Lower leg skin (tissue), 4 donors: ENCODE measurements around the gene GNLY. TPM values are rescaled to one million over a fixed set of nuclear protein-coding genes. Genes with fewer than 3 reads are reported as not detected.
"Not testable (repeated sequence)": the region's sequence is repeated elsewhere in the genome, so short reads cannot be mapped to it uniquely, and the experiment has no call there.

Experiments used
- DNase-seq, 2 donors: peaks; one replicate each; pipeline ENCODE4 v3.0.0-alpha.2; 2019; ENCODE audit warnings: low spot score in 2 of 2
- H3K4me3 ChIP-seq: fragments of 200-600 bp; sonication (generic); 2 replicates; pipeline ENCODE4 v1.5.1; 2017; ENCODE audit warnings: mild to moderate bottlenecking, low read depth; ENCODE audit not compliant: poor library complexity, severe bottlenecking
- CTCF ChIP-seq, 3 donors: fragments of 450-650 bp; IDR thresholded peaks; one replicate each; pipeline ENCODE4 v1.5.1; 2016; ENCODE audit warnings: antibody characterized with exemption in 3 of 3, mild to moderate bottlenecking in 3 of 3, moderate library complexity in 2 of 3
- POLR2A ChIP-seq, 2 donors: fragments of 450-650 bp; IDR thresholded peaks; one replicate each; pipeline ENCODE4 v1.6.1; 2016 to 2017; ENCODE audit warnings: antibody characterized with exemption in 2 of 2, mild to moderate bottlenecking in 1 of 2, moderate library complexity in 1 of 2
- WGBS, 2 donors: methylation state at CpG; one replicate each; pipeline ENCODE4 v1.1.5; 2018; 5-methylcytosine and 5-hydroxymethylcytosine counted together
- intact Hi-C: fragments of 100-400 bp; cut with DNase I; formaldehyde crosslinking; loops from one replicate; pipeline ENCODE4 v1.15.0; 2023; ENCODE audit warnings: low total_unique reads
- total RNA-seq, 4 donors: library from RNA; depleted of rRNA; stranded (reverse); fragments of >200 nt; gene quantifications; one replicate each; pipeline ENCODE4 v1.1.0, GENCODE V29; 2016

Gene GNLY
- total RNA-seq, 4 donors from 2014 or later = 0.42 to 3.6 (median 1.3) TPM; not detected in 1

DNA sequence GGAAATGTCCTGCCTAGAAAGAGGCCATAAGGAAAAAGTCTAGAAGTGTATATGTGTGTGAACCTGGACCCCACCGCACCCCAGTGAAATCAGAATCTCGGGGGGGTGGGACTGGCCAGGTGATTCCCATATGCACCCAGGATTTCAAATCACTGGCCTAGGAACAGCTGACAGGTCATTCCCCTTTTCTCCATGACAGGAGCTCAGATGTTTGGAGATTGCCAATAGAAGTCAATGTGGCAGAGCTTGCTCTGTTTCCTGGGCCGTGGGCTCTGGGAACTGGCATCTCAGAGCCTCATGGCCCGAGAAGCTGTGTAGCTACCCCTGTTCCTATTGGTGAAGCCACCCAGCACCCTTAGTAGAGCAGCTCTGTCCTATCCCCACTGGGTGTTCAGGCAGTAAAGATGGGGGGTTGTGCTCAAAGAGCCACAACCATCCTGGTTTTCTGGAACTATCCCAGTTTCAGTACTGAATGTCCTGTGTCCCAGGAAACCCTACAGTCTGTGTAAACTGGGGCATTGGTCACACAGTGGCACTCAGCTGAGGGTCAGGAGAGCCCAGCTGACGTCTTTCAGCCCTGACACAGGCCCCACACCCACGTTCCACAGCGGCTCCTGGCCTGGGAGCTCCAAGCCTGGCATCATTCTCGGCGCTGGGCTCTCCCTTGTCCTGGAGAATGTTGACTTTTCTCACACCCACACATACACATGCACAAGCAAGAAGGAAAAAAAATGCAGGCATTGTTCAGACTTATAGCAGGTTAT, 18.9 kb downstream of the GNLY start:
- no peak overlapping the region for H3K4me3 ChIP-seq
- WGBS, 2 donors = 69 to 80% methylated on average over 9 of the region's 9 CpGs
- intact Hi-C loops = no loop called here
- TF ChIP-seq POLR2A (IDR thresholded peaks at IDR 0.05) = no peak
- no peak for TF ChIP-seq CTCF (IDR thresholded peaks at IDR 0.05)
- DNase-seq = peak; percentile 5 to 89

DNA sequence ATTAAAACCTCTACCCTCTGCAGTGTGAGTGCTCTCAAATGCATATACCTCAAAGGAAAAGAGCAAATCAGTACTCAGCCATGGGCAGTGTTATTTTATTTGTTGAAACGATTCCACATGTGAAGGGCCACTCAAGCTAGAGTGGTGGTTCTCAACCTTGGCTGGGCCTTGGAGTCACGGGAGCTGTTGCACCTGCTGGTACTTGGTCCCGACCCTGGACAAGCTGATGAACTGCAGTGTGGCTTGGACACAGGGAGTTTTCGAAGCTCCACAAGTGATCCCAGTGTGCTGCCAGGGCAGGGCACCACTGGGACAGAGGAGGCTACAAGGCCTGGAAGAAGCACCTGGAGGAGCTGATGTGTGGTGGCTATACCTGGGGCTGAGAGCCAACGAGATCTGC, 19.7 kb downstream of the GNLY start:
- intact Hi-C loops = no loop called here
- WGBS, 2 donors = 83 to 96% methylated on average over 5 of the region's 5 CpGs
- TF ChIP-seq POLR2A (IDR thresholded peaks at IDR 0.05) = no peak
- TF ChIP-seq CTCF (IDR thresholded peaks at IDR 0.05) = no peak
- H3K4me3 ChIP-seq = no peak overlapping the region
- DNase-seq = no peak

GRCh38 chr2:85714421-85714820, 20.3 kb downstream of the GNLY start:
- WGBS, 2 donors = 90 to 92% methylated on average over 7 of the region's 7 CpGs
- peak in 1 of 2 donors; percentile 68 for DNase-seq
- intact Hi-C loops, H3K4me3 ChIP-seq: not testable (repeated sequence)

GRCh38 chr2:85714841-85715240, 20.7 kb downstream of the GNLY start:
- TF ChIP-seq CTCF (IDR thresholded peaks at IDR 0.05) (no peak), POLR2A (IDR thresholded peaks at IDR 0.05) (no peak)
- peak in 1 of 2 donors; percentile 31 for DNase-seq
- no peak overlapping the region for H3K4me3 ChIP-seq
- intact Hi-C loops = no loop called here
- 88% methylated on average over 8 of the region's 8 CpGs for WGBS, 2 donors

GRCh38 chr2:85716346-85716914, 22.3 kb downstream of the GNLY start:
- TF ChIP-seq CTCF (IDR thresholded peaks at IDR 0.05) = no peak
- no peak for TF ChIP-seq POLR2A (IDR thresholded peaks at IDR 0.05)
- intact Hi-C loops = no loop called here
- WGBS, 2 donors = 78 to 88% methylated on average over 13 of the region's 13 CpGs

GRCh38 chr2:85717308-85718008, 23.3 kb downstream of the GNLY start:
- TF ChIP-seq POLR2A (IDR thresholded peaks at IDR 0.05) = no peak
- TF ChIP-seq CTCF (IDR thresholded peaks at IDR 0.05) = no peak
- intact Hi-C loops = no loop called here
- DNase-seq = peak; percentile 80 to 83
- no peak overlapping the region for H3K4me3 ChIP-seq
- WGBS, 2 donors = 50 to 60% methylated on average over 15 of the region's 15 CpGs

More at GRCh38 chr2:85716346-85716914, 22.3 kb downstream of the GNLY start:
- peak in 1 of 2 donors; percentile 81 for DNase-seq
- H3K4me3 ChIP-seq = no peak overlapping the region
